ENCODE results near the gene UTY.

GRCh38 chrY:13307959-13308358, 171.9 kb downstream of the UTY start:
- no peak for TF ChIP-seq CTCF (IDR thresholded peaks at IDR 0.05; ENCODE audit: poor library complexity)
- no peak for TF ChIP-seq EZH2 (IDR thresholded peaks at IDR 0.05; ENCODE audit: borderline replicate concordance)
- no peak for TF ChIP-seq EZH2phosphoT487 (IDR thresholded peaks at IDR 0.05; ENCODE audit: low read depth, severe bottlenecking, unreplicated experiment)

Data from hepatocyte (in vitro differentiated cells).